Measurements from ENCODE around the gene TSPAN1. TPM values are rescaled to one million over a fixed set of nuclear protein-coding genes. Genes with fewer than 3 reads are reported as not detected.

The TSPAN1 gene
- total and polyA plus RNA-seq, 10 of the 15 experiments (the other 5 are each of a cell fraction or from before 2014, with no cell fraction given): 0.08 to 0.29 (median 0.23) TPM; not detected in 5

- peak; percentile 11; the same call in 1 of the 2 replicates for TF ChIP-seq NKRF (conservative IDR thresholded peaks at IDR 0.05)
- peak; percentile 96 for TF ChIP-seq SMAD5 (IDR thresholded peaks at IDR 0.05; ENCODE audit: low read depth)
- TF ChIP-seq NRF1 (conservative IDR thresholded peaks at IDR 0.05; ENCODE audit: low read depth, low read length): peak; percentile 43; the same call in 1 of the 2 replicates
- no peak for TF ChIP-seq ZNF217 (IDR thresholded peaks at IDR 0.05)
- peak; percentile 16 to 41; a peak in 2 of 4 replicates for TF ChIP-seq EP300 (IDR thresholded peaks at IDR 0.05; ENCODE audit: borderline replicate concordance in 1 of 2, control insufficient read depth in 1 of 2, low read depth in 2 of 2, low read length in 2 of 2)
- TF ChIP-seq BRCA1 (IDR thresholded peaks at IDR 0.05; ENCODE audit: low read depth, low read length): peak; percentile 57
- TF ChIP-seq YBX1 (IDR thresholded peaks at IDR 0.05): no peak
- TF ChIP-seq JUNB (IDR thresholded peaks at IDR 0.05): no peak
- TF ChIP-seq MEF2A (IDR thresholded peaks at IDR 0.05; ENCODE audit: insufficient read depth, low read depth, low read length): no peak
- TF ChIP-seq YY1 (IDR thresholded peaks at IDR 0.05; ENCODE audit: low read depth, low read length): peak; percentile 80; the same call in 1 of the 2 replicates
- TF ChIP-seq SIN3A (IDR thresholded peaks at IDR 0.05; ENCODE audit: low read depth, low read length): peak; percentile 61; the same call in 1 of the 2 replicates
- TF ChIP-seq SMC3 (IDR thresholded peaks at IDR 0.05; ENCODE audit: borderline replicate concordance, low read length): no peak
- TF ChIP-seq, protein P1, sequence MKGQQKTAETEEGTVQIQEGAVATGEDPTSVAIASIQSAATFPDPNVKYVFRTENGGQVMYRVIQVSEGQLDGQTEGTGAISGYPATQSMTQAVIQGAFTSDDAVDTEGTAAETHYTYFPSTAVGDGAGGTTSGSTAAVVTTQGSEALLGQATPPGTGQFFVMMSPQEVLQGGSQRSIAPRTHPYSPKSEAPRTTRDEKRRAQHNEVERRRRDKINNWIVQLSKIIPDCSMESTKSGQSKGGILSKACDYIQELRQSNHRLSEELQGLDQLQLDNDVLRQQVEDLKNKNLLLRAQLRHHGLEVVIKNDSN (IDR thresholded peaks at IDR 0.05; ENCODE audit: borderline replicate concordance, extremely low read length, insufficient read depth, low read depth, low read length): no peak
- TF ChIP-seq KAT2A (conservative IDR thresholded peaks at IDR 0.05; ENCODE audit: control insufficient read depth, low read depth, low read length): no peak
- no peak; the same call in 1 of the 2 replicates for TF ChIP-seq GATAD2B (conservative IDR thresholded peaks at IDR 0.05; ENCODE audit: low read depth)
- TF ChIP-seq ZBTB33 (IDR thresholded peaks at IDR 0.05): no peak
- TF ChIP-seq HDGF (IDR thresholded peaks at IDR 0.05): peak; percentile 98; the same call in 1 of the 2 replicates
- TF ChIP-seq RUNX3 (IDR thresholded peaks at IDR 0.05; ENCODE audit: low read length): peak; percentile 79
- no peak for TF ChIP-seq STAT3 (IDR thresholded peaks at IDR 0.05; ENCODE audit: low read depth, low read length)
- TF ChIP-seq SP1 (IDR thresholded peaks at IDR 0.05; ENCODE audit: low read depth, low read length): peak; percentile 23
- TF ChIP-seq HDAC2 (IDR thresholded peaks at IDR 0.05): no peak
- TF ChIP-seq NFXL1 (IDR thresholded peaks at IDR 0.05; ENCODE audit: borderline replicate concordance): no peak
- TF ChIP-seq, protein P2, sequence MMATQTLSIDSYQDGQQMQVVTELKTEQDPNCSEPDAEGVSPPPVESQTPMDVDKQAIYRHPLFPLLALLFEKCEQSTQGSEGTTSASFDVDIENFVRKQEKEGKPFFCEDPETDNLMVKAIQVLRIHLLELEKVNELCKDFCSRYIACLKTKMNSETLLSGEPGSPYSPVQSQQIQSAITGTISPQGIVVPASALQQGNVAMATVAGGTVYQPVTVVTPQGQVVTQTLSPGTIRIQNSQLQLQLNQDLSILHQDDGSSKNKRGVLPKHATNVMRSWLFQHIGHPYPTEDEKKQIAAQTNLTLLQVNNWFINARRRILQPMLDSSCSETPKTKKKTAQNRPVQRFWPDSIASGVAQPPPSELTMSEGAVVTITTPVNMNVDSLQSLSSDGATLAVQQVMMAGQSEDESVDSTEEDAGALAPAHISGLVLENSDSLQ (IDR thresholded peaks at IDR 0.05): peak; percentile 87
- TF ChIP-seq JUND (IDR thresholded peaks at IDR 0.05; ENCODE audit: low read depth, low read length): peak; percentile 99
- peak; percentile 100 for TF ChIP-seq ZNF207 (IDR thresholded peaks at IDR 0.05; ENCODE audit: borderline replicate concordance)
- 0 out of 2 replicates have a peak, but pooled peaks have one; percentile 28 for TF ChIP-seq ZSCAN29 (IDR thresholded peaks at IDR 0.05)
- TF ChIP-seq ATF7 (IDR thresholded peaks at IDR 0.05; ENCODE audit: low read depth): peak; percentile 100
- TF ChIP-seq ZNF622 (IDR thresholded peaks at IDR 0.05): no peak
These were observed 42.2 kb upstream of the TSPAN1 start, which contains the start of gene PIK3R3 (continued) for GRCh38 chr1:46132529-46133180.
